Body of pancreas (tissue), 4 donors: ENCODE measurements around the gene SCGB3A2.

Experiments used
- POLR2A ChIP-seq, 3 donors: fragments of 450-650 bp; IDR thresholded peaks; one replicate each; pipeline ENCODE4 v1.6.1; 2016; ENCODE audit warnings: antibody characterized with exemption in 3 of 3, mild to moderate bottlenecking in 2 of 3
- TF ChIP-seq, protein P1 (sequence below), 7 experiments: fragments of 450-650 bp in 4 of 7; fragments of 200-600 bp in 3 of 7; sonication (generic) in 3 of 7; IDR thresholded peaks; one replicate each; pipeline ENCODE4 v1.5.1; 2016 to 2019; ENCODE audit warnings: antibody characterized with exemption in 7 of 7

DNA sequence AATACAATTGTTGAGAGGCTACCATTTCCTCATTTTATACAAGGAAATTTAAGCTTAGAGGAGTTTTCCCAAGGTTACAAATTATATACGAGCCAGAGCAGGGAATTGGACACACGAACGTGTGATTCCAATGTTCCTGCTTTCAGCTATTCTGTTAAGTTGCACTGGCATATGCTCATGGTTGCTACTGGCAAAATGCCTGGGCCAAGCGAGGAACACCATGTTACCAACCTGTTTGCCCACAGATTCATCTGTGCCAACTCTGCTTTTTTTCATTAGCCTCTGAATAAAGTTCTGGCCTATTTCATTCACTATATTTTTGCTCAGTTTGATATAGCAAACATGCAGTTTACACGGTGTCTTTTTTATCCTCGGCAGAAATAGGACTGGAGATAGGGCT lies 32.9 kb downstream of the SCGB3A2 start:
- TF ChIP-seq, protein P1, sequence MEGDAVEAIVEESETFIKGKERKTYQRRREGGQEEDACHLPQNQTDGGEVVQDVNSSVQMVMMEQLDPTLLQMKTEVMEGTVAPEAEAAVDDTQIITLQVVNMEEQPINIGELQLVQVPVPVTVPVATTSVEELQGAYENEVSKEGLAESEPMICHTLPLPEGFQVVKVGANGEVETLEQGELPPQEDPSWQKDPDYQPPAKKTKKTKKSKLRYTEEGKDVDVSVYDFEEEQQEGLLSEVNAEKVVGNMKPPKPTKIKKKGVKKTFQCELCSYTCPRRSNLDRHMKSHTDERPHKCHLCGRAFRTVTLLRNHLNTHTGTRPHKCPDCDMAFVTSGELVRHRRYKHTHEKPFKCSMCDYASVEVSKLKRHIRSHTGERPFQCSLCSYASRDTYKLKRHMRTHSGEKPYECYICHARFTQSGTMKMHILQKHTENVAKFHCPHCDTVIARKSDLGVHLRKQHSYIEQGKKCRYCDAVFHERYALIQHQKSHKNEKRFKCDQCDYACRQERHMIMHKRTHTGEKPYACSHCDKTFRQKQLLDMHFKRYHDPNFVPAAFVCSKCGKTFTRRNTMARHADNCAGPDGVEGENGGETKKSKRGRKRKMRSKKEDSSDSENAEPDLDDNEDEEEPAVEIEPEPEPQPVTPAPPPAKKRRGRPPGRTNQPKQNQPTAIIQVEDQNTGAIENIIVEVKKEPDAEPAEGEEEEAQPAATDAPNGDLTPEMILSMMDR (IDR thresholded peaks at IDR 0.05): peak in 1 of 7 experiments; percentile 16
- no peak for TF ChIP-seq POLR2A (IDR thresholded peaks at IDR 0.05)
